GM06990 (cell line): Measurements from ENCODE around the gene ATE1.
"Not testable (repeated sequence)": the region's sequence is repeated elsewhere in the genome, so short reads cannot be mapped to it uniquely, and the experiment has no call there.

Source experiments
- DNase-seq: peaks from one replicate; pipeline ENCODE4 v3.0.0-alpha.2; 2011; ENCODE audit not compliant: insufficient read length; ENCODE audit errors: extremely low read depth
- H3K27me3 ChIP-seq: replicated peaks from 2 replicates; pipeline ENCODE4 v1.6.0; 2011; ENCODE audit warnings: low read length; ENCODE audit not compliant: control insufficient read depth, insufficient read depth
- H3K36me3 ChIP-seq: 2 replicates; pipeline ENCODE4 v1.5.1; 2011; ENCODE audit warnings: low read length; ENCODE audit not compliant: control insufficient read depth, insufficient read depth
- H3K4me3 ChIP-seq: replicated peaks from 2 replicates; pipeline ENCODE4 v1.5.1; 2011; ENCODE audit warnings: low read depth, mild to moderate bottlenecking, control low read depth, low read length
- TF ChIP-seq, protein P1 (sequence below): IDR thresholded peaks from 2 replicates; pipeline ENCODE4 v1.5.1; 2011; ENCODE audit warnings: low read length, control low read depth, mild to moderate bottlenecking, inconsistent platforms; ENCODE audit not compliant: insufficient read depth, poor library complexity, severe bottlenecking

Gene ATE1

GRCh38 chr10:121700416-121700815 lies 227.4 kb downstream of the ATE1 start:
- Histone ChIP-seq H3K27me3 (no peaks in the 10 kb centered on the region), H3K4me3 (no peak overlapping the region), H3K36me3 (no peaks in the 10 kb centered on the region)
- DNase-seq: no peak
- TF ChIP-seq, protein P1, sequence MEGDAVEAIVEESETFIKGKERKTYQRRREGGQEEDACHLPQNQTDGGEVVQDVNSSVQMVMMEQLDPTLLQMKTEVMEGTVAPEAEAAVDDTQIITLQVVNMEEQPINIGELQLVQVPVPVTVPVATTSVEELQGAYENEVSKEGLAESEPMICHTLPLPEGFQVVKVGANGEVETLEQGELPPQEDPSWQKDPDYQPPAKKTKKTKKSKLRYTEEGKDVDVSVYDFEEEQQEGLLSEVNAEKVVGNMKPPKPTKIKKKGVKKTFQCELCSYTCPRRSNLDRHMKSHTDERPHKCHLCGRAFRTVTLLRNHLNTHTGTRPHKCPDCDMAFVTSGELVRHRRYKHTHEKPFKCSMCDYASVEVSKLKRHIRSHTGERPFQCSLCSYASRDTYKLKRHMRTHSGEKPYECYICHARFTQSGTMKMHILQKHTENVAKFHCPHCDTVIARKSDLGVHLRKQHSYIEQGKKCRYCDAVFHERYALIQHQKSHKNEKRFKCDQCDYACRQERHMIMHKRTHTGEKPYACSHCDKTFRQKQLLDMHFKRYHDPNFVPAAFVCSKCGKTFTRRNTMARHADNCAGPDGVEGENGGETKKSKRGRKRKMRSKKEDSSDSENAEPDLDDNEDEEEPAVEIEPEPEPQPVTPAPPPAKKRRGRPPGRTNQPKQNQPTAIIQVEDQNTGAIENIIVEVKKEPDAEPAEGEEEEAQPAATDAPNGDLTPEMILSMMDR: no peak

DNA sequence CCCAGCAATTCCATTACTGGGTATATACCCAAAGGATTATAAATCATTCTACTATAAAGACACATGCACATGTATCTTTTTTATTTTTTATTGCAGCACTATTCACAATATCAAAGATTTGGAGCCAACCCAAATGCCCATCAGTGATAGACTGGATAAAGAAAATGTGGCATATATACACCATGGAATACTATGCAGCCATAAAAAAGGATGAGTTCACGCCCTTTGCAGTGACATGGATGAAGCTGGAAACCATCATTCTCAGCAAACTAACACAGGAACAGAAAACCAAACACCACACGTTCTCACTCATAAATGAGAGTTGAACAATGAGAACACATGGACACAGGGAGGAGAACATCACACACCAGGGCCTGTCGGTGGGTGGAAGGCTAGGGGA lies 228.1 kb downstream of the ATE1 start:
- not testable (repeated sequence) for H3K4me3 ChIP-seq, H3K27me3 ChIP-seq, DNase-seq, H3K36me3 ChIP-seq

- Histone ChIP-seq H3K27me3 (no peaks in the 10 kb centered on the region; the same call in 1 of the 2 replicates), H3K4me3 (no peak overlapping the region), H3K36me3 (no peaks in the 10 kb centered on the region)
- no peak for DNase-seq
- TF ChIP-seq, protein P1: no peak
Observed at GRCh38 chr10:121698902-121699301, 228.9 kb downstream of the ATE1 start.

DNA sequence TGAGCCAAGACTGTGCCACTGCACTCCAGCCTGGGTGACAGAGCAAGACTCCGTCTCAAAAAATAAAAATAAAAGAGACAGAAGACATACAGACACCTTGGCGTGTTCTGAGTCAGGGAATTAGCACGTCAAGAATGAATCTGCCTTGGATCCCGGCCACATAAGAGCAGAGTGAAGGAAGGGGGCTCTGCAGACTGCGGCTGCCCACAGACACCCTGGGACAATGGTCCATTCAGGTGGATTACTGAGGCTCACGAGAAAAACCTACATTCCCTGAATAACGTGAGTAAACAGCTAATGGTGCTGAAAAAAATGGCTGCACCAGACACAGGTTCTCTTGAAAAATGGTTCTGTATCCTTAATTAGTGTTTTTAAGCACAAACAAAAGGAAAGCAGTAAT lies 229.5 kb downstream of the ATE1 start:
- no peaks in the 10 kb centered on the region for H3K36me3 ChIP-seq
- no peak overlapping the region for H3K4me3 ChIP-seq
- TF ChIP-seq, protein P1: no peak
- DNase-seq: no peak
- H3K27me3 ChIP-seq: no peaks in the 10 kb centered on the region; the same call in 1 of the 2 replicates

DNA sequence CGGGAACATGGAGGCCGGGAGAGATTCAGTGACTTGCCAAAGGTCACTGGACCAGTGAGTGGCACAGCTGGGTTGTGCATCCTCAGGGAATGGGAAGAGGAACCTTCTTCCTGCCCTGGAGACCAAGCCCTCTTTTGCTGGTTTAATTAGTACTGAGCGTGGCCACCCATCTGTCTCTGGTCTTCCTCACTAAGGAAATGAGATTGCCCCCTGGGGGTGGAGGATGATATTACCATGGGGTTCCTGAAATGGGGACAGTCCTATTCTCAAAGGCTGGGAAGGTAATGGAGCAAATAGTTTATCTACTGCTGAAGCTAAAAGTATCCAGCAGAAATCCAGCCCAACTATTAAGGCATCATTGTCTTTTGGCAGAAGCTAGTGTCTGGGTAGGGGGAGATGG lies 231.0 kb downstream of the ATE1 start:
- TF ChIP-seq, protein P1: peak; percentile 54
- Histone ChIP-seq H3K36me3 (no peaks in the 10 kb centered on the region), H3K27me3 (no peaks in the 10 kb centered on the region; the same call in 1 of the 2 replicates), H3K4me3 (no peak overlapping the region)
- DNase-seq: no peak

DNA sequence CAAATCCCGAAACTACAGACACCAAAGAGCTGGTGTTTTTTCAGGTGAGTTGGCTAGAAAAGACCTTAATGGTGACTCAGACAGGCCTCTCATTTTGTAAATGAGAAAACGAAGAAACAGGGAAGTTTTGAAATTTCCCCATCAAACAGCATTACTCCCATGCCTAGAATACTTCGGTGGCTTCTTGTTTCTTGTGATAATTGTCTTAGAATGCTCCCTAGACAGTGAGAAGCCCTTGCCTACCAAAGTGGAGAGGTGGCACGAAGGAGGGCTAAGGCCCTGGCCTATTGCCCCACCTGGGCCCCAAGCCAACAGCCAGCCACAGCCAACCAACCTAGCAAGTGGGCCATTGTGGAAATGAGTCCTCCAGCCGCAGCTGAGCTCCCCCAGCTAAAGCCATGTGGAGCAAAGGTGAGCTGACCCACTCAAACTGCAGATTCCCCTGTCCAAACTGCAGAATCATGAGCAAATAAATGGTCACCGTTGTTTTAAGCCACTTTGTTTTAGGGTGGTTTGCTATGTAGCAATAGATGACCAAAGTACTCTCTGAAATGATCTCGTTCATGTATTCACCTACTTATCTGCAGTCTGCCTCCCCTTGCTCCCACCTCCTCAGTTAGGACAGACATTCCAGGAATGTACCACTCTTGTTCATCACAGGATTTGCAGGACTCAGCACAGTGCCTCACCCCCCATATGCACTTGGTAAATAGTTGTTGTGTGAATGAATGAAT lies 231.9 kb downstream of the ATE1 start:
- TF ChIP-seq, protein P1: no peak
- no peak overlapping the region for H3K4me3 ChIP-seq
- no peak for DNase-seq
- no peaks in the 10 kb centered on the region; the same call in 1 of the 2 replicates for H3K27me3 ChIP-seq
- no peaks in the 10 kb centered on the region for H3K36me3 ChIP-seq
